CD4-positive, alpha-beta T cell treated with Interleukin-15 for 1 hour (primary cell): ENCODE measurements around the gene FOXP1.
"Not testable (repeated sequence)": the region's sequence is repeated elsewhere in the genome, so short reads cannot be mapped to it uniquely, and the experiment has no call there.

Experiments
- DNase-seq: peaks from one replicate; pipeline ENCODE4 v3.0.0-alpha.2; 2020

FOXP1 gene

DNA sequence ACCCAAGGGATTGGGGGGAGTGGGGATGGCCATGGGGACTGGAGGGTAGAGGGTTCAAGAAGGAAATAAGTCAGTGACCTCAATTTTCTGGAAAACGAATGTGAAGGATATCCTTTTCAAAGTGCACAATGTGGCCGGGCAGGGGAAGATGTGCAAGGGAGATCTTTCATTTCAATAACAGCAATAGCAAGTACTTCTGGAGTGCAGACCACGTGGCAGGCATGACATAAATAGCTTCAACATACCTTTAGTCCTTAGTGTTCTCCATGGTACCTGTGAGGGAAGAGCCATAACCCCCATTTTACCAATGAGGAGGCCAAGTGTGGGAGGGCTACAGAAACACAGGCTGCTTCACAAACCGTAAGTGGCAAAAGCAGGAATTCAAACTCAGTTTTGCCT lies 138.7 kb downstream of the FOXP1 start:
- DNase-seq, result no peak

DNA sequence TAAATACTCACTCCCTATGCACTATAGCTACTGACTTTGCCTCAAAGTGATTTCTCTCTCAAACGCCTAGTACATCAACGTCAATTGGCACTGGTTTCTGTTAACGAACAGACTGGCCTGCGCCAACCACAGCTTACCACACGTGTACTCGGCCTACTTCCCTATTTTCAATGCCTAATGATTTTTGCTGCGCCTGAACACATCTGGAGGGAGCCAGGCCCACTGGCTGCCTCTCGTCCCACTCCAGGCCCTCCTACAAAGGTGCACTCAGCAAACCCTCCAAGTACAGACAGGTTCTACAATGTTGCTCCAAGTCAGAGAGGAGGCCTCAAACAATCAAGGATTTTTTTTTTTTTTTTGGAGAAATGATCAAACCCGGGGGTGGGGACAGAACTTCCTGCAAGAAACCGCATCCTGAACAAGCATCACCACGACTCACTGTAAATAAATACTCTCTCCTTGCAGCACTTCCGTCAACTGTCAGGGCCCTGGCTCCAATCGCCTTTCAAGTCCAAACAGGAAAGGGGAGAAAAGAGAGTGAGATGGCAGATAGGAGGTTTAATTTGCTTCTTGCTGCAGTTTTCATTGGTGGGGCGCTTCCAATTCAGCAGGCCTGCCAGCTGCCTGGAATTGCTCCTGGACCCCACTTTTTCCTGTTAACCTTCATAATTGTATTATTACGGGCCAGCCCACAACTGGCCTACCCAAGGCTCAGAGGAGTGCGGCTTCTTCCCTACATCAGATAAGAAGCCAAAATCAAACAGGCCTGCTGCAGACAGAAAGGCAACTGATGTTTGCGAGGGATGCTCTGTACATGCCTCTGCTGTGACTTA lies 139.3 kb downstream of the FOXP1 start:
- DNase-seq, result peak; percentile 83

DNA sequence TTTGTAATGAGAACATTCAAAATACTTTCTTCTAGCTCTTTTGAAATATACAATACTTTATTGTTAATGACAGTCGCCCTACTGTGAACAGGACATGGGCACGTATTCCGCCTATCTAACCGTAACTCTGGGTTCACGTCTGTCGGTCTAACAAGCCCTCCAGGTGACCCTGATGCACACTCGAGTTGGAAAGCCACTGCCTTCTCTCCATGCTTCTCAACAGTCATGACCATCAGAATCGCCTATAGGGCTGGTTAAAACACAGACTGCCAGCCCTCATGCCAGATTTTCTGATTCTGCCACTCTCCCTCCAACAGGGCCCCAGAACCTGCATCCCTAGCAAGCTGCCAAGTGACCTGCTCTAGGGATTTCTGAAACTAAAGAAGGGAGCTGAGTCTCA lies 140.2 kb downstream of the FOXP1 start:
- DNase-seq, result no peak

DNA sequence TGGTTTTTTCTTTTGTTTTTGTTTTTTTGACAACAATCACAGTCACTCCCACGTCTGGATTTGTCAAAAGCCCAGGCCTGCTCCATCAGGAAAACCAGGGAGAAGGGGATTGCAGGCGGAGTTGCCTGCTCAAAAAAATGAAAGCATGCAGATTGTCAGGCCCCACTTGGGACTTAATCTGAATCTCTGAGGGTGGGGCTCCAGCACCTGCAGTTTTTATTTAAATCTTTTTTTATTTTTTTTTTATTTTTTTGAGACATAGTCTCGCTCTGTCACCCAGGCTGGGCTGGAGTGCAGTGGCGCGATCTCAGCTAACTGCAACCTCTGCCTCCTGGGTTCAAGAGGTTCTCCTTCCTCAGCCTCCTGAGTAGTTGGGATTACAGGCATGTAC lies 140.9 kb downstream of the FOXP1 start:
- no peak for DNase-seq

- no peak for DNase-seq
Observed at GRCh38 chr3:71441925-71442651, 141.4 kb downstream of the FOXP1 start.

- DNase-seq, result no peak
Observed at GRCh38 chr3:71441217-71441924, 142.2 kb downstream of the FOXP1 start.

DNA sequence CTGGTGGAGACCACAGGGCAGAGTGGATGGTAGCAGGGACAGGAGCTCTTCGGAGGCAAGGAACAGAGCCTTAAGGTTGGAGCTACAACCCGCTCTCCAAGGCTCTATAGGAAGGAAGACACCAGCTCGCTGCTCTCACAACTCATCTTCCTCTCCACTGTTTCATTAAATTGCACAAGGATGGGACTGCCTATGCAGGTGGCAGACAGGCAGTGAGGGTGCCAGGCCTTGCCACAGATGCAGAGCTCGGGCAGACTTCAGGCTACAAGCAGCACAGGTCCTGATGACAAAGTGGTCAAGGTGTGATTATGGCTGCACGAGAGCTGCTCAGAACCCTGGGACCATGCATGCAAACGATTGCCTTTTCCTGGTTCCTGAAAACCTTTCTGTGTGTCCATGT lies 144.6 kb downstream of the FOXP1 start:
- no peak for DNase-seq

DNA sequence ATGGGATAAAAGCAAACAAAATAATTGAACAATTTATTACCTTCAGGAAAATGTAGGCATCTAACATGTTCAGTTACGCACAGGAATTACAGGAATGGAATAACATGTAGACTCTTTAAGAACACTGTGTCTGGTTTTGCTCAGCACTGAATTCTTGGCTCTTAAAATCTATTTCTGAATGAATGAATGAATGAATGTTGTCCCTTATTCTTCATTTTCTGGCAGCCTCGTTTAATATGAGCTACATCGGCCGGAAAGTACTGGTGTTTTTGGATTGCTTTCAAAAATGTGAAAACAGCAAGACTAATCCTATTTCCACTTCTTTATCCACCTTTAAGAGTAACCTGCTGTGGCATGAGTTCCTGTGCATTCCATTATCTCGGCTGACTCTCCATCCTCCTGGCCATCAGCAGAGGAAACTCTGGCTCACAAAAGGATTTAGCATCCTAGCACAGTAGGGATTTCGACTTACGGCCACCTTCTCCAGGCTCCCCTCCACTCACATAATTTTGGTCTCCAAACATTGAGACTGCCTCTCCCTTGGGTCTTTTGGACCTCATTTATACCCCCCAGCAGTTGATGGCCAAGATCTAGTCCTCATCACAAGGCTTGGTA lies 145.3 kb downstream of the FOXP1 start:
- DNase-seq, result no peak

- DNase-seq, result no peak
Observed at GRCh38 chr3:71436337-71436736, 147.2 kb downstream of the FOXP1 start.

DNA sequence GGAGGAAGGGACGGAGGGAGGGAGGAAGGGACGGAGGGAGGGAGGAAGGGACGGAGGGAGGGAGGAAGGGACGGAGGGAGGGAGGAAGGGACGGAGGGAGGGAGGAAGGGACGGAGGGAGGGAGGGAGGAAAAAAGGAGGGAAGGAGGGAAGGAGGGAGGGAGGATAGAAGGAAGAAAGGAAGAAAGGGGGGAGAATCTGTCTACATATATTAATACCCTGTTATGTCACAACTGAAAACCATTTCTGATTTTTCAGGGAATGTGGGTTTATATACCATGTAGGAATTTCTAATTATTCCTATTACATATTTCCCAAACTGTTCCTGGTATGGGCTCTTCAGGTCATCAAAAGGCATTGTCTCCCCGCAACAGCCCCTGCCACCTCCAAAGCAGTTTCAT lies 147.7 kb downstream of the FOXP1 start:
- not testable (repeated sequence) for DNase-seq

- no peak for DNase-seq
Observed at GRCh38 chr3:71433631-71434030, 149.9 kb downstream of the FOXP1 start.

DNA sequence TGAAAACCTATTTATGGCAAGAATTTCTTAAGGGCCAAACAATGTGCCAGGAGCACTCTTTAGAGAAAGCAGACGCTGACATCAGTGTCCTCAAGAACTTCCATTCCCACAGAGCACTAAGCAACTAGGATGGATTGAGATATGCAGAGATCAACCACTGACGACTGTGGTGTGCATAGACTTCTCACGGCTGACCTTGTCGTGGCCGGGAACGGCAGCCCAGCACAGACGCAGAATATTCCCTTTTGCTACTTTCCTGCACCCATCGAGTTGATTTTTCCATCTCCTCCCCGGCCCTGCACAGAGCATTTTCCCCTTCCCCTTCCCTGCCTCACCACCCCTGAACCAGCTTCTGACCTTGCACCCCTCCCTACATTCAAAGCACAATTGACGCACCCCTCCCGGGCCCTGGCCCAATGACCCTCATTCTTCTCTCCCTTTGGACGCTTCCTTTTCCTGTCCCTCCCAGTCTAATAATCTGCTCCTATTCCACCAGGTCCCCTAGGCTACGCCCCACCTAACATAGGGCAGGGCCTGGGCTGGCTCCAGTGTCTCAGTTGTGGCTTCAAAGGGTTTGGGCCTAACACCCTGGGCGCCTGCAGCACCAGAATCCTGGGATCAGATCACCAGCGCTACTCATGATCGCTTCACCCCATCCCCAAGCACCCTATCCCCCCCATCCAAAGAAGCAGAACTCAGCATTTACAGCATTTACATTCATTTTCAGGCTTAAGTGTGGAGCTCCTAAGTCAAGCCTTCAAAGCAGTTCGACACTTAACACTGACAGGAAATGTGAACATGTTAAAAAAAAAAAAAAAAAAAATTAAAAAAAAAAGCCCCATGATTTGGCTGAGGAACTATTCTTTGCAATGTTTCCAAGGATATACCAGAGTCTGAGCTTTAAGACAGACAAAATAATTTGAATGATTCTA lies 151.2 kb downstream of the FOXP1 start:
- no peak for DNase-seq

- no peak for DNase-seq
Observed at GRCh38 chr3:71430941-71431552, 152.5 kb downstream of the FOXP1 start.

- no peak for DNase-seq
Observed at GRCh38 chr3:71429597-71429988, 153.9 kb downstream of the FOXP1 start.

DNA sequence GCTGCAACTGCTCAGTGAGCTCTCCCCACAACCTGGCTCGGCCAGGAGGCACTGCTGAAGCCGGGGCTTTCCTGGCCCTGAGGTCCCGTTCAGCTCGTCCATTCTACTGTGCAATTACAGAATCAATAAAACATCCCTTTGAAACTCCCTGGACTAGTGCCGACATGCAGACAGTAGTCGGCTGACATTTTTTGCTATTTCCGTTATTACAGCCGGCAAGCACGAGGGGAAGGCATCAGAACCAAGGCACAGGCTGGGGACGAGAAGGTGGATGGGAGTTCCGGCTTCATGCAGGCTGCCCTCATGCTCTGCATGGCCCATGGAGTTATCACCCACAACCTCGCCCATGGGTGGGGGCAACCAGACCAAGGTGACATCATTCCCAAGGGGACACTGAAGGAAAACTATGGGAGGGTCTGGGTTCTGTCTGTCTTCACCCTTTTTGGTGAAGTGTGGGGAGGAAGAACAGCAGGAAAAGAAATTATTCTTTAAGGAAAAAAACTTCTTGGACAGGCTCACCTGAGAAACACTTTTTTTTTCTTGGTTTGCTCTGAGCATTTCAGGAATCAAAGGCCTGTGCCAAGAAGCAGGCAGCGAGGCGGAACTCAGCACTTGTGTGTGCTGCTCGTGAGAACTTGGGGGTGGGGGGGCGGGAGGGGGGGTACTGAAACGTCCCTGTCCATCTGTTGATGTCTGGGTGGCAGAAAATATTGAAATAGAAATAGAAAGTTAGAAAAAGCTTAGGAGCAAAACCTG lies 154.5 kb downstream of the FOXP1 start:
- peak; percentile 25 for DNase-seq

DNA sequence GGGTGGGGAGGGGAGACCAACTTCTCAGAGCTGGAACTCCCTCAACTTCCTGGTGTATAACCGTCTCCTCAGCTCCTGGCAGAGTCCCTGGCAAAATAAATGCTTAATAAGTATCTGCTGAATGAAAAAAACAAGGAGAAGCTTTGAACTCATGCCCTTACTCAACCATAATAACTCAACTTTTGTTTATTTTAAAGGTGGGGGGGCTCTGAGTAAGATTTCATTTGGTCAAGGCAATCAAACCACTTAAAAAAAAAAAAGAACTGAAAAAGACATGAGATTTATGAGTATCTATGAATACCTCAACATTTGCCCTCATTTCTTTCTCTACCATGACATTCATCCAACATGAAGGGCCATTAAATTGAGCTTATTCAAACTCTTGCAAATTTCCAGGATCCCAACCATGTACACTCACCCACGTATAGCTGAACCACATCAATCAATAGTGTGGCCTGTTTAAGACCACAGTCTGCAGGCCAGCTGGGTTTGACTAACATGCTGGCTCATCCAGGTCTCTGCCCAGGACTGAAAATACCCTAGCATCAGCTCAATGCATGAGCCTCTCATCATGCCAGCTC lies 157.9 kb downstream of the FOXP1 start:
- no peak for DNase-seq

- DNase-seq, result no peak
Observed at GRCh38 chr3:71423151-71423906, 160.2 kb downstream of the FOXP1 start.

DNA sequence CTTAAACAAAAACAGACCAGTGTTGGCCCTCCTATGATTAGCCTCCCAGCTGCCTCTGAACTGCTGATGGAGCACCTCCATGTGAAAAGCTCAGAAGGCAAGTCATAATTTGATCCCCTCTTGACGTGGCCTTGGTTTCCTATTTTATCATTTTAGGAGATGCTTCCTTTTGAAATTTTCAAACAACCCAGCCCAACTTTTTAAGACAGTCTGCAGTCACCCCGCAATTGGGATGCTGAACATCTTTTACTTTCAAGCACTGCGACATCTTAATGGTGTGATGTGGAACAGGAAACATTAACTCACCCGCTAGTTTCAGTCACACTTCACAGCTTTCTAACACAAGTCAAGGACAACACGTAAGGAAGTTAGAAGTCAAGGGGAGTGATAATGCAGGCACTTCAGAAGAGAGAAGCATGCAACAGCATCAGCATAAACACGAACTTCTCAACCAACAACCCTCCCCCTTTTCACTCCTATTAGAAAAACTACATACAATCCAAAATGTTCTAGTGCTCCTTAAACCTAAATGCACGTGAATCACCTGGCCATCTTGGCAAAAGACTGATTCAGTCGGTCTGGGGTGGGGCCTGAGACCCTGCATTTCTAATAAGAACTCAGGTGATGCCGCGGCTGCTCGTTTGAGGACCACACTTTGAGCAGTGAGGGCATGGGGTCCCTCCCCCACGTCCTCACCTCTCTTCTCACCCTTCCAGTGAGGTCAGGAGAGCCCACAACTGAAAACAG lies 161.5 kb downstream of the FOXP1 start:
- peak; percentile 42 for DNase-seq

GRCh38 chr3:71421475-71421819 lies 162.1 kb downstream of the FOXP1 start:
- DNase-seq, result peak; percentile 33
